ENCODE results near the gene BANF1. TPM values are rescaled to one million over a fixed set of nuclear protein-coding genes. Genes with fewer than 3 reads are reported as not detected.

Gene BANF1
- total and polyA plus RNA-seq, 2 donors = 64.7 to 172 TPM

GRCh38 chr11:65983589-65983987 lies 18.7 kb upstream of the BANF1 start:
- Histone ChIP-seq H3K9me3 (ENCODE audit: control insufficient read depth in 2 of 2, insufficient read depth in 1 of 2, low read length in 1 of 2) (no peaks in the 10 kb centered on the region), H3K27me3 (ENCODE audit: control insufficient read depth in 2 of 2, insufficient read depth in 1 of 2, low read length in 1 of 2) (no peaks in the 10 kb centered on the region), H3K4me1 (ENCODE audit: control insufficient read depth in 2 of 2, insufficient read depth in 2 of 2, low read length in 2 of 2) (no peaks in the 10 kb centered on the region), H3K4me3 (ENCODE audit: low read length in 2 of 2) (no peak overlapping the region), H3K36me3 (ENCODE audit: control insufficient read depth in 2 of 2, insufficient read depth in 2 of 2, low read length in 1 of 2) (peaks cover 15% of the 10 kb centered on the region in 2 donors), H3K27ac (ENCODE audit: low read depth in 1 of 2, low read length in 1 of 2) (no peak overlapping the region)
- 97% methylated on average over 5 of the region's 5 CpGs for WGBS
- no peak for DNase-seq (ENCODE audit: low read depth in 6 of 9, low spot score in 9 of 9)

GRCh38 chr11:65987336-65987735 lies 15.0 kb upstream of the BANF1 start:
- Histone ChIP-seq H3K4me3 (ENCODE audit: low read length in 2 of 2) (no peak overlapping the region), H3K27ac (ENCODE audit: low read depth in 1 of 2, low read length in 1 of 2) (no peak overlapping the region), H3K4me1 (ENCODE audit: control insufficient read depth in 2 of 2, insufficient read depth in 2 of 2, low read length in 2 of 2) (peaks cover 2 to 3% of the 10 kb centered on the region in 2 donors), H3K27me3 (ENCODE audit: control insufficient read depth in 2 of 2, insufficient read depth in 1 of 2, low read length in 1 of 2) (no peaks in the 10 kb centered on the region), H3K36me3 (ENCODE audit: control insufficient read depth in 2 of 2, insufficient read depth in 2 of 2, low read length in 1 of 2) (peaks cover 0 to 6% of the 10 kb centered on the region in 2 donors), H3K9me3 (ENCODE audit: control insufficient read depth in 2 of 2, insufficient read depth in 1 of 2, low read length in 1 of 2) (no peaks in the 10 kb centered on the region)
- WGBS = 84% methylated on average over 9 of the region's 9 CpGs
- no peak for DNase-seq (ENCODE audit: low read depth in 6 of 9, low spot score in 9 of 9)

DNA sequence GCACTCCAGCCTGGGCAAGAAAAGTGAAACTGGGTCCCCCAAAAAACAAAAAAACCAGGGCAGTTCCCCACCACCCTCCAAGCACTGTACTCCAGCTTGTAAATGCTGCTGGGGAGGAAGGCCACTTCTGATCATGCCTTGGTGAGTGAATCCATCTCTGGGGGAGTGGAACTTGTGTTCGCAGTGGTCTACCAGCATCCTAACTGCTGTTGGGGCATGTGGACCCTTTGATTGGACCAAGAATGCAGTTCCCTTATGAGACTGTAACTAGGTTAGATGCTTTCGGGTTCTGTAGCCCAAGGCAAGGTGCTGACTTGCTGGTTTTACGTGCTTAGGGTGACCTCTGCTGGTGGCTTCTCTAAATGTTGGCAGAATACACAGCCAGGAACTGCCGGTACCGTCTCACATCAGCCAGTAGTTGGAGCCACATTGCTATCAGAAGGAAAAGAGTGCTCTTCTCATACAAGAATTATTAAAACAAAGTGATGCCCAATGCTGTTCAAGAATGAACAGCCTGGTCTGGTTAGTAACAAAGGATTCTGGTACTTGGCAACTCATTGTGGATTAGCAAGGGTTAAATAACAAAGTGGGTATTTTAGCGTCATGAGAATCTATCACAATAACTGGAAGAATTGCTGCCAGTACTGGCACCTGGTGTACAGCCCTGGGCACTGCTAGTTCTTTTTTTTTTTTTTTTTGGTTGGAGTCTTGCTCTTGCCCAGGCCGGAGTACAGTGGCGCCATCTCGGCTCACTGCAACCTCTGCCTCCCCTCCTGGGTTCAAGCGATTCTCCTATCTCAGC lies 13.3 kb upstream of the BANF1 start:
- H3K4me1 ChIP-seq (ENCODE audit: control insufficient read depth in 2 of 2, insufficient read depth in 2 of 2, low read length in 2 of 2) = peaks cover 2 to 3% of the 10 kb centered on the region in 2 donors
- peak; percentile 82 to 99 (median 98) for DNase-seq (ENCODE audit: low read depth in 6 of 9, low spot score in 9 of 9)
- WGBS = 22% methylated on average over 10 of the region's 10 CpGs
- H3K36me3 ChIP-seq (ENCODE audit: control insufficient read depth in 2 of 2, insufficient read depth in 2 of 2, low read length in 1 of 2) = peaks cover 0 to 3% of the 10 kb centered on the region in 2 donors
- H3K27me3 ChIP-seq (ENCODE audit: control insufficient read depth in 2 of 2, insufficient read depth in 1 of 2, low read length in 1 of 2) = no peaks in the 10 kb centered on the region
- peak overlapping the region; percentile 3 to 21 for H3K27ac ChIP-seq (ENCODE audit: low read depth in 1 of 2, low read length in 1 of 2)
- no peak overlapping the region for H3K4me3 ChIP-seq (ENCODE audit: low read length in 2 of 2)
- H3K9me3 ChIP-seq (ENCODE audit: control insufficient read depth in 2 of 2, insufficient read depth in 1 of 2, low read length in 1 of 2) = no peaks in the 10 kb centered on the region

GRCh38 chr11:65992056-65992455 lies 10.2 kb upstream of the BANF1 start:
- no peak overlapping the region for H3K27ac ChIP-seq (ENCODE audit: low read depth in 1 of 2, low read length in 1 of 2)
- H3K36me3 ChIP-seq (ENCODE audit: control insufficient read depth in 2 of 2, insufficient read depth in 2 of 2, low read length in 1 of 2) = peaks cover 10 to 11% of the 10 kb centered on the region in 2 donors
- H3K4me1 ChIP-seq (ENCODE audit: control insufficient read depth in 2 of 2, insufficient read depth in 2 of 2, low read length in 2 of 2) = peaks cover 2 to 3% of the 10 kb centered on the region in 2 donors
- H3K4me3 ChIP-seq (ENCODE audit: low read length in 2 of 2) = no peak overlapping the region
- H3K9me3 ChIP-seq (ENCODE audit: control insufficient read depth in 2 of 2, insufficient read depth in 1 of 2, low read length in 1 of 2) = no peaks in the 10 kb centered on the region
- WGBS = 97% methylated on average over 5 of the region's 5 CpGs
- H3K27me3 ChIP-seq (ENCODE audit: control insufficient read depth in 2 of 2, insufficient read depth in 1 of 2, low read length in 1 of 2) = no peaks in the 10 kb centered on the region
- DNase-seq (ENCODE audit: low read depth in 6 of 9, low spot score in 9 of 9) = no peak

GRCh38 chr11:65997286-65997685 lies 5.0 kb upstream of the BANF1 start:
- Histone ChIP-seq H3K27me3 (ENCODE audit: control insufficient read depth in 2 of 2, insufficient read depth in 1 of 2, low read length in 1 of 2) (no peaks in the 10 kb centered on the region), H3K9me3 (ENCODE audit: control insufficient read depth in 2 of 2, insufficient read depth in 1 of 2, low read length in 1 of 2) (peaks cover 0 to 7% of the 10 kb centered on the region in 2 donors), H3K4me3 (ENCODE audit: low read length in 2 of 2) (no peak overlapping the region), H3K36me3 (ENCODE audit: control insufficient read depth in 2 of 2, insufficient read depth in 2 of 2, low read length in 1 of 2) (peaks cover 39 to 43% of the 10 kb centered on the region in 2 donors), H3K27ac (ENCODE audit: low read depth in 1 of 2, low read length in 1 of 2) (no peak overlapping the region), H3K4me1 (ENCODE audit: control insufficient read depth in 2 of 2, insufficient read depth in 2 of 2, low read length in 2 of 2) (peaks cover 0 to 13% of the 10 kb centered on the region in 2 donors)
- 96% methylated on average over 2 of the region's 2 CpGs for WGBS
- no peak for DNase-seq (ENCODE audit: low read depth in 6 of 9, low spot score in 9 of 9)

GRCh38 chr11:66002648-66003225 lies 434 bp downstream of the BANF1 start:
- WGBS = under 1% methylated on average over 40 of the region's 40 CpGs
- H3K27ac ChIP-seq (ENCODE audit: low read depth in 1 of 2, low read length in 1 of 2) = peak overlapping the region; percentile 94 to 98
- H3K27me3 ChIP-seq (ENCODE audit: control insufficient read depth in 2 of 2, insufficient read depth in 1 of 2, low read length in 1 of 2) = no peaks in the 10 kb centered on the region
- H3K36me3 ChIP-seq (ENCODE audit: control insufficient read depth in 2 of 2, insufficient read depth in 2 of 2, low read length in 1 of 2) = peaks cover 45 to 46% of the 10 kb centered on the region in 2 donors
- peaks cover 5 to 39% of the 10 kb centered on the region in 2 donors for H3K4me1 ChIP-seq (ENCODE audit: control insufficient read depth in 2 of 2, insufficient read depth in 2 of 2, low read length in 2 of 2)
- peak overlapping the region; percentile 75 to 86 for H3K4me3 ChIP-seq (ENCODE audit: low read length in 2 of 2)
- peaks cover 0 to 7% of the 10 kb centered on the region in 2 donors for H3K9me3 ChIP-seq (ENCODE audit: control insufficient read depth in 2 of 2, insufficient read depth in 1 of 2, low read length in 1 of 2)
- DNase-seq (ENCODE audit: low read depth in 6 of 9, low spot score in 9 of 9) = peak in 1 of 9 donors; percentile 18

- no peak overlapping the region for H3K27ac ChIP-seq (ENCODE audit: low read depth in 1 of 2, low read length in 1 of 2)
- no peak for DNase-seq (ENCODE audit: low read depth in 6 of 9, low spot score in 9 of 9)
- H3K27me3 ChIP-seq (ENCODE audit: control insufficient read depth in 2 of 2, insufficient read depth in 1 of 2, low read length in 1 of 2) = no peaks in the 10 kb centered on the region
- H3K36me3 ChIP-seq (ENCODE audit: control insufficient read depth in 2 of 2, insufficient read depth in 2 of 2, low read length in 1 of 2) = peaks cover 39 to 44% of the 10 kb centered on the region in 2 donors
- peaks cover 5 to 42% of the 10 kb centered on the region in 2 donors for H3K4me1 ChIP-seq (ENCODE audit: control insufficient read depth in 2 of 2, insufficient read depth in 2 of 2, low read length in 2 of 2)
- H3K4me3 ChIP-seq (ENCODE audit: low read length in 2 of 2) = peak overlapping the region; percentile 75 to 86
- peaks cover 0 to 7% of the 10 kb centered on the region in 2 donors for H3K9me3 ChIP-seq (ENCODE audit: control insufficient read depth in 2 of 2, insufficient read depth in 1 of 2, low read length in 1 of 2)
- 86% methylated on average over 6 of the region's 6 CpGs for WGBS
These were observed 988 bp downstream of the BANF1 start for GRCh38 chr11:66003291-66003690.

GRCh38 chr11:66004186-66004585 lies 1.9 kb downstream of the BANF1 start:
- H3K27ac ChIP-seq (ENCODE audit: low read depth in 1 of 2, low read length in 1 of 2) = no peak overlapping the region
- H3K27me3 ChIP-seq (ENCODE audit: control insufficient read depth in 2 of 2, insufficient read depth in 1 of 2, low read length in 1 of 2) = peaks cover 0 to 4% of the 10 kb centered on the region in 2 donors
- peaks cover 30 to 35% of the 10 kb centered on the region in 2 donors for H3K36me3 ChIP-seq (ENCODE audit: control insufficient read depth in 2 of 2, insufficient read depth in 2 of 2, low read length in 1 of 2)
- DNase-seq (ENCODE audit: low read depth in 6 of 9, low spot score in 9 of 9) = no peak
- WGBS = 93% methylated on average over 4 of the region's 4 CpGs
- H3K4me3 ChIP-seq (ENCODE audit: low read length in 2 of 2) = no peak overlapping the region
- H3K4me1 ChIP-seq (ENCODE audit: control insufficient read depth in 2 of 2, insufficient read depth in 2 of 2, low read length in 2 of 2) = peaks cover 5 to 47% of the 10 kb centered on the region in 2 donors
- H3K9me3 ChIP-seq (ENCODE audit: control insufficient read depth in 2 of 2, insufficient read depth in 1 of 2, low read length in 1 of 2) = peaks cover 0 to 7% of the 10 kb centered on the region in 2 donors
